OCI-LY1 (cell line): Measurements from ENCODE around the gene SEMA5A.

Source experiments
- H2AFZ ChIP-seq: fragments of 200-600 bp; sonication (generic), shearing (Covaris generic); 2 replicates; pipeline ENCODE4 v1.6.0; 2014; ENCODE audit warnings: antibody characterized with exemption, mild to moderate bottlenecking, low read length
- H3F3A ChIP-seq: fragments of 200-600 bp; sonication (generic), shearing (Covaris generic); 2 replicates; pipeline ENCODE4 v1.6.0; 2014; ENCODE audit warnings: mild to moderate bottlenecking, antibody characterized with exemption, low read length, moderate library complexity; ENCODE audit not compliant: insufficient read depth
- H3K27ac ChIP-seq: fragments of 200-600 bp; sonication (generic); 2 replicates; pipeline ENCODE4 v1.5.1; 2014; ENCODE audit warnings: low read length, mixed run types, mild to moderate bottlenecking, low read depth; ENCODE audit not compliant: poor library complexity, severe bottlenecking
- H3K27me3 ChIP-seq: fragments of 200-600 bp; sonication (generic); 2 replicates; pipeline ENCODE4 v1.6.0; 2014; ENCODE audit warnings: antibody characterized with exemption, mild to moderate bottlenecking, low read length, moderate library complexity; ENCODE audit not compliant: insufficient read depth
- H3K36me3 ChIP-seq: fragments of 200-600 bp; sonication (generic); 2 replicates; pipeline ENCODE4 v1.6.1; 2014; ENCODE audit warnings: mild to moderate bottlenecking, antibody characterized with exemption, low read length, moderate library complexity, mixed read lengths; ENCODE audit not compliant: insufficient read depth
- H3K4me1 ChIP-seq: fragments of 200-600 bp; sonication (generic); 2 replicates; pipeline ENCODE4 v1.5.1; 2014; ENCODE audit warnings: mild to moderate bottlenecking, low read length, moderate library complexity; ENCODE audit not compliant: insufficient read depth, severe bottlenecking
- H3K4me2 ChIP-seq: fragments of 200-600 bp; sonication (generic), shearing (Covaris generic); 2 replicates; pipeline ENCODE4 v1.6.1; 2014; ENCODE audit warnings: low read length
- H3K4me3 ChIP-seq: fragments of 200-600 bp; sonication (generic); 2 replicates; pipeline ENCODE4 v1.5.1; 2014; ENCODE audit warnings: low read length, low read depth, mild to moderate bottlenecking, mixed read lengths; ENCODE audit not compliant: poor library complexity, severe bottlenecking
- H3K79me2 ChIP-seq: fragments of 200-600 bp; shearing (Covaris generic); 2 replicates; pipeline ENCODE4 v1.6.1; 2016; ENCODE audit warnings: mixed run types, low read length, mixed read lengths; ENCODE audit not compliant: insufficient read depth
- H3K9ac ChIP-seq: fragments of 200-600 bp; sonication (generic), shearing (Covaris generic); 2 replicates; pipeline ENCODE4 v1.6.1; 2014; ENCODE audit warnings: mild to moderate bottlenecking, low read length, mixed read lengths
- H3K9me2 ChIP-seq: fragments of 200-600 bp; sonication (generic), shearing (Covaris generic); 2 replicates; pipeline ENCODE4 v1.6.1; 2014; ENCODE audit warnings: low read depth, mild to moderate bottlenecking, low read length, mixed read lengths
- H3K9me3 ChIP-seq: fragments of 200-600 bp; shearing (Covaris generic); 2 replicates; pipeline ENCODE4 v1.6.1; 2014; ENCODE audit warnings: low read length, mixed read lengths
- H4K20me1 ChIP-seq: fragments of 200-600 bp; sonication (generic), shearing (Covaris generic); 2 replicates; pipeline ENCODE4 v1.6.0; 2016; ENCODE audit warnings: mild to moderate bottlenecking, low read length; ENCODE audit not compliant: insufficient read depth
- CTCF ChIP-seq: fragments of 200-600 bp; sonication (generic), shearing (Covaris generic); IDR thresholded peaks from 2 replicates; pipeline ENCODE4 v1.5.1; 2017; ENCODE audit warnings: mild to moderate bottlenecking, antibody characterized with exemption, low read length, moderate library complexity, mixed read lengths
- EZH2 ChIP-seq: fragments of 200-600 bp; sonication (generic), shearing (Covaris generic); IDR thresholded peaks from 2 replicates; pipeline ENCODE4 v1.8.0; 2017; ENCODE audit warnings: borderline replicate concordance, mixed run types, mild to moderate bottlenecking, antibody characterized with exemption, low read length, moderate library complexity, mixed read lengths

Gene SEMA5A

DNA sequence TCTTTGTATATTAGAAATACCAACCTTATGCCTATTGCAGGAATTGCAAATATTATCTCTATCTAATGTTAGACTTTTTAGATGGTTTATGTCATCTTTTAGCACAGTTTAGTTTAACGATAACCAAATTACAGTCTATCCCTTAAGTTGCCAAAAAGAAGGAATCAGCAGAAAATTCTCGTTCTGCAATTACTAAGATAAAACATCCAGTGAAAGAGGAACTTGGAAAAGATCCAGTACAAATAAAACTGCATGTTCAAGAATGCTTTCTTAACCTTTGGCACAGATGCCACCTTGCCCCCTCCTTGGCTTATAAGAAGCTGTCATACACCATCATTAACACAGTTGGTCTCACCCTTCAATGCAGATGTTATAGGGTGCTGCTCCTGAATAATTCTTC, 124.0 kb downstream of the SEMA5A start:
- Histone ChIP-seq H3K27ac (no peak overlapping the region), H3K4me3 (no peak overlapping the region), H3F3A (no peaks in the 10 kb centered on the region), H3K9ac (no peak overlapping the region), H3K4me1 (no peaks in the 10 kb centered on the region), H3K4me2 (no peak overlapping the region), H3K9me2 (no peaks in the 10 kb centered on the region), H3K9me3 (no peaks in the 10 kb centered on the region), H3K27me3 (no peaks in the 10 kb centered on the region), H2AFZ (no peak overlapping the region), H3K36me3 (no peaks in the 10 kb centered on the region), H3K79me2 (no peaks in the 10 kb centered on the region), H4K20me1 (no peaks in the 10 kb centered on the region)
- TF ChIP-seq EZH2 (no peak), CTCF (no peak)

DNA sequence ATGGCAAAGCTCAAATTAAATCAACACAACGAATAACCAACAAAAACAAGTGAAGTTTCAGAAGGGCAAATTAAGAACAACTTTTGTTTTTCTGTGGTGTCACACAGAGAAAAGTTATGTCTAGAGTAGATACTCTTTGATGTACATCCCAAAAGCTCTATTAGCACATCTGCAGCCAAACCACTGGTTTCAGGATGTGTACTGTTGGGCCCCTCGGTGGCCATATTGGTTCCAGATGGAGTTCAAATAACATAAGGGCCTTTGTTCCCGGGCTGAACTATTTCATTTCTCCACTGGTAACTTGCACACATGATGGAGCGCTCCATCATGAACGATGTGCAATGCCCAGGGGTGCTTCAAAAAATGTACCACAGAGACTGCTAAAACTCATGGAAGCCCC, 126.1 kb downstream of the SEMA5A start:
- H3K9me3 ChIP-seq = no peaks in the 10 kb centered on the region
- no peaks in the 10 kb centered on the region for H3F3A ChIP-seq
- H3K4me2 ChIP-seq = no peak overlapping the region

DNA sequence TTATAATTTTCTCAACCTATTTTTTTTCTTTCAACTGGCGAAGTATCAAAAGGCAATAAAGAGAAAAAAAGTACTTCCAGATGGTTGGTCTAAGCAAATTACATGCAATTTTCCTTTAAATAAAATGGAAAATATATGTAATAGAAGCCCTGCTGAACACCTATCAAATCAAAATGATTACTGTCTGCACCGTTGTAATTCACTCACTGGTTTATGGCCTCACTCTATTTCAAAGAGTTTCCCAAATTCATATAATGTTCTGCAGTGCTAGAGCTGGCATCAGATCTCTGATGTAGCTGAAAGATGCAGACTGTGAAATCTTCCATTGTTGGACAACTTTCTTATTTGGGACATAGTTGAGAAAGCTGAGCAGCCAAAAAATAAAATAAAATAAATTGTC, 130.3 kb downstream of the SEMA5A start:
- TF ChIP-seq CTCF (no peak), EZH2 (no peak)
- no peaks in the 10 kb centered on the region for H3F3A ChIP-seq
- no peak overlapping the region for H3K4me2 ChIP-seq
- no peaks in the 10 kb centered on the region for H3K9me3 ChIP-seq
- no peaks in the 10 kb centered on the region for H3K79me2 ChIP-seq
- H2AFZ ChIP-seq = no peak overlapping the region
- H3K9me2 ChIP-seq = no peaks in the 10 kb centered on the region
- H3K9ac ChIP-seq = no peak overlapping the region
- no peaks in the 10 kb centered on the region for H3K4me1 ChIP-seq
- no peaks in the 10 kb centered on the region for H3K36me3 ChIP-seq
- H3K4me3 ChIP-seq = no peak overlapping the region
- no peaks in the 10 kb centered on the region for H4K20me1 ChIP-seq
- H3K27ac ChIP-seq = no peak overlapping the region
- H3K27me3 ChIP-seq = no peaks in the 10 kb centered on the region

More for the DNA sequence above, 126.1 kb downstream of the SEMA5A start:
- H3K27me3 ChIP-seq = no peaks in the 10 kb centered on the region
- H2AFZ ChIP-seq = no peak overlapping the region
- no peak for TF ChIP-seq CTCF
- TF ChIP-seq EZH2 = no peak
- no peaks in the 10 kb centered on the region for H3K79me2 ChIP-seq
- no peaks in the 10 kb centered on the region for H3K9me2 ChIP-seq
- H3K4me3 ChIP-seq = no peak overlapping the region
- no peaks in the 10 kb centered on the region for H3K36me3 ChIP-seq
- H4K20me1 ChIP-seq = no peaks in the 10 kb centered on the region
- H3K4me1 ChIP-seq = no peaks in the 10 kb centered on the region
- no peak overlapping the region for H3K27ac ChIP-seq
- H3K9ac ChIP-seq = no peak overlapping the region
